ENCODE results near the gene HELZ. TPM values are rescaled to one million over a fixed set of nuclear protein-coding genes. Genes with fewer than 3 reads are reported as not detected.

Gene HELZ
- total RNA-seq, 1 experiment from 2014 or later: 40.5 TPM

- ChIA-PET CTCF (no interaction called here), RAD21 (ENCODE audit: low non-redundant PET in 1 of 2, low total read pairs in 2 of 2, uncharacterized antibody in 2 of 2, unreplicated experiment in 2 of 2) (no interaction called here), POLR2A (no interaction called here)
These were observed 214.4 kb downstream of the HELZ start for GRCh38 chr17:67030641-67031040.

More at GRCh38 chr17:67030641-67031040, 214.4 kb downstream of the HELZ start:
- Histone ChIP-seq H2AFZ (ENCODE audit: low read depth, low read length, poor library complexity, severe bottlenecking) (no peak overlapping the region), H3K79me2 (ENCODE audit: insufficient read depth, low read length) (no peaks in the 10 kb centered on the region), H3K9me2 (ENCODE audit: insufficient read depth) (no peaks in the 10 kb centered on the region), H3K4me2 (ENCODE audit: low read length) (no peak overlapping the region), H3K36me3 (ENCODE audit: control insufficient read depth in 1 of 2, insufficient read depth in 2 of 2, low read length in 2 of 2) (no peaks in the 10 kb centered on the region), H3K9me3 (ENCODE audit: control insufficient read depth in 1 of 2, insufficient read depth in 1 of 2, low read depth in 1 of 2, low read length in 2 of 2) (no peaks in the 10 kb centered on the region), H3K9ac (ENCODE audit: low read length) (no peak overlapping the region), H4K20me1 (ENCODE audit: insufficient read depth) (no peaks in the 10 kb centered on the region), H3K4me3 (replicated peaks in 1 of 2; ENCODE audit: low read depth in 1 of 2, low read length in 2 of 2) (no peak overlapping the region), H3K27me3 (ENCODE audit: insufficient read depth, low read length) (no peaks in the 10 kb centered on the region), H3K27ac (ENCODE audit: low read depth, low read length) (no peak overlapping the region), H3K4me1 (ENCODE audit: control insufficient read depth in 1 of 2, insufficient read depth in 2 of 2, low read length in 2 of 2) (peaks cover 0 to 2% of the 10 kb centered on the region in 2 experiments; a peak in 1 of 4 replicates)
- intact Hi-C loops (cut with micrococcal nuclease): no loop called here
- DNase-seq (ENCODE audit: low read depth, low spot score) (no peak), ATAC-seq (no peak)
- BruUV-seq (replicated peaks): no TSS peak
- TF ChIP-seq SRF (IDR thresholded peaks at IDR 0.05; ENCODE audit: low read depth): no peak
- no peak for TF ChIP-seq CEBPB (IDR thresholded peaks at IDR 0.05; ENCODE audit: low read depth)
- TF ChIP-seq EZH2 (IDR thresholded peaks at IDR 0.05): no peak
- TF ChIP-seq TCF7L2 (IDR thresholded peaks at IDR 0.05; ENCODE audit: borderline replicate concordance, extremely low read depth, insufficient read depth, insufficient read length): no peak
- TF ChIP-seq ZFX (IDR thresholded peaks at IDR 0.05): no peak
- TF ChIP-seq FOSL1 (IDR thresholded peaks at IDR 0.05; ENCODE audit: low read depth): no peak
- no peak for TF ChIP-seq YY1 (IDR thresholded peaks at IDR 0.05; ENCODE audit: extremely low read depth, insufficient replicate concordance, low read depth, low read length)
- TF ChIP-seq POLR2AphosphoS5 (IDR thresholded peaks at IDR 0.05; ENCODE audit: low read depth, low read length): no peak
- no peak for TF ChIP-seq ZNF274 (IDR thresholded peaks at IDR 0.05; ENCODE audit: low read depth, low read length)
- TF ChIP-seq SIN3A (IDR thresholded peaks at IDR 0.05; ENCODE audit: low read depth): no peak
- TF ChIP-seq JUND (IDR thresholded peaks at IDR 0.05): no peak
- TF ChIP-seq ATF3 (IDR thresholded peaks at IDR 0.05): no peak
- TF ChIP-seq, protein P1, sequence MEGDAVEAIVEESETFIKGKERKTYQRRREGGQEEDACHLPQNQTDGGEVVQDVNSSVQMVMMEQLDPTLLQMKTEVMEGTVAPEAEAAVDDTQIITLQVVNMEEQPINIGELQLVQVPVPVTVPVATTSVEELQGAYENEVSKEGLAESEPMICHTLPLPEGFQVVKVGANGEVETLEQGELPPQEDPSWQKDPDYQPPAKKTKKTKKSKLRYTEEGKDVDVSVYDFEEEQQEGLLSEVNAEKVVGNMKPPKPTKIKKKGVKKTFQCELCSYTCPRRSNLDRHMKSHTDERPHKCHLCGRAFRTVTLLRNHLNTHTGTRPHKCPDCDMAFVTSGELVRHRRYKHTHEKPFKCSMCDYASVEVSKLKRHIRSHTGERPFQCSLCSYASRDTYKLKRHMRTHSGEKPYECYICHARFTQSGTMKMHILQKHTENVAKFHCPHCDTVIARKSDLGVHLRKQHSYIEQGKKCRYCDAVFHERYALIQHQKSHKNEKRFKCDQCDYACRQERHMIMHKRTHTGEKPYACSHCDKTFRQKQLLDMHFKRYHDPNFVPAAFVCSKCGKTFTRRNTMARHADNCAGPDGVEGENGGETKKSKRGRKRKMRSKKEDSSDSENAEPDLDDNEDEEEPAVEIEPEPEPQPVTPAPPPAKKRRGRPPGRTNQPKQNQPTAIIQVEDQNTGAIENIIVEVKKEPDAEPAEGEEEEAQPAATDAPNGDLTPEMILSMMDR (IDR thresholded peaks at IDR 0.05 in 2 of 3, conservative IDR thresholded peaks at IDR 0.05 in 1 of 3; ENCODE audit: borderline replicate concordance in 1 of 3, insufficient read depth in 1 of 3, low read depth in 2 of 3, low read length in 2 of 3): no peak
- TF ChIP-seq SP1 (IDR thresholded peaks at IDR 0.05; ENCODE audit: low read depth): no peak
- TF ChIP-seq EGR1 (IDR thresholded peaks at IDR 0.05; ENCODE audit: low read depth): no peak
- TF ChIP-seq POLR2A (IDR thresholded peaks at IDR 0.05; ENCODE audit: borderline replicate concordance, extremely low read depth, insufficient read depth, insufficient read length): no peak
- no peak for TF ChIP-seq ELF1 (IDR thresholded peaks at IDR 0.05; ENCODE audit: borderline replicate concordance, low read depth)
- TF ChIP-seq, protein P2, sequence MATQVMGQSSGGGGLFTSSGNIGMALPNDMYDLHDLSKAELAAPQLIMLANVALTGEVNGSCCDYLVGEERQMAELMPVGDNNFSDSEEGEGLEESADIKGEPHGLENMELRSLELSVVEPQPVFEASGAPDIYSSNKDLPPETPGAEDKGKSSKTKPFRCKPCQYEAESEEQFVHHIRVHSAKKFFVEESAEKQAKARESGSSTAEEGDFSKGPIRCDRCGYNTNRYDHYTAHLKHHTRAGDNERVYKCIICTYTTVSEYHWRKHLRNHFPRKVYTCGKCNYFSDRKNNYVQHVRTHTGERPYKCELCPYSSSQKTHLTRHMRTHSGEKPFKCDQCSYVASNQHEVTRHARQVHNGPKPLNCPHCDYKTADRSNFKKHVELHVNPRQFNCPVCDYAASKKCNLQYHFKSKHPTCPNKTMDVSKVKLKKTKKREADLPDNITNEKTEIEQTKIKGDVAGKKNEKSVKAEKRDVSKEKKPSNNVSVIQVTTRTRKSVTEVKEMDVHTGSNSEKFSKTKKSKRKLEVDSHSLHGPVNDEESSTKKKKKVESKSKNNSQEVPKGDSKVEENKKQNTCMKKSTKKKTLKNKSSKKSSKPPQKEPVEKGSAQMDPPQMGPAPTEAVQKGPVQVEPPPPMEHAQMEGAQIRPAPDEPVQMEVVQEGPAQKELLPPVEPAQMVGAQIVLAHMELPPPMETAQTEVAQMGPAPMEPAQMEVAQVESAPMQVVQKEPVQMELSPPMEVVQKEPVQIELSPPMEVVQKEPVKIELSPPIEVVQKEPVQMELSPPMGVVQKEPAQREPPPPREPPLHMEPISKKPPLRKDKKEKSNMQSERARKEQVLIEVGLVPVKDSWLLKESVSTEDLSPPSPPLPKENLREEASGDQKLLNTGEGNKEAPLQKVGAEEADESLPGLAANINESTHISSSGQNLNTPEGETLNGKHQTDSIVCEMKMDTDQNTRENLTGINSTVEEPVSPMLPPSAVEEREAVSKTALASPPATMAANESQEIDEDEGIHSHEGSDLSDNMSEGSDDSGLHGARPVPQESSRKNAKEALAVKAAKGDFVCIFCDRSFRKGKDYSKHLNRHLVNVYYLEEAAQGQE (IDR thresholded peaks at IDR 0.05; ENCODE audit: low read depth): no peak
- no peak for TF ChIP-seq CBX3 (IDR thresholded peaks at IDR 0.05; ENCODE audit: low read depth)
